Lower lobe of right lung (tissue), 2 donors: Measurements from ENCODE around the gene NFKBIZ. TPM values are rescaled to one million over a fixed set of nuclear protein-coding genes. Genes with fewer than 3 reads are reported as not detected.

Source experiments
- ATAC-seq, 2 donors: fragments of 200-7000 bp; cut with Tn5 transposase; one replicate each; pipeline ENCODE4 v1.9.1; 2020 to 2022; ENCODE audit warnings: mild to moderate bottlenecking in 2 of 2, moderate library complexity in 2 of 2
- DNase-seq: peaks from one replicate; pipeline ENCODE4 v3.0.0-alpha.2; 2020
- H3K27ac ChIP-seq: fragments of 200-600 bp; one replicate; pipeline ENCODE4 v1.8.0; 2022
- H3K27me3 ChIP-seq: fragments of 200-600 bp; one replicate; pipeline ENCODE4 v1.8.0; 2022; ENCODE audit warnings: low read depth
- H3K36me3 ChIP-seq: fragments of 200-600 bp; one replicate; pipeline ENCODE4 v1.8.0; 2022; ENCODE audit warnings: mild to moderate bottlenecking
- H3K4me1 ChIP-seq: fragments of 200-600 bp; one replicate; pipeline ENCODE4 v1.8.0; 2022
- H3K4me3 ChIP-seq: fragments of 200-600 bp; one replicate; pipeline ENCODE4 v1.8.0; 2022; ENCODE audit warnings: mild to moderate bottlenecking
- H3K9me3 ChIP-seq: fragments of 200-600 bp; one replicate; pipeline ENCODE4 v1.8.0; 2022
- intact Hi-C: fragments of 100-400 bp; cut with DNase I; formaldehyde crosslinking; loops from one replicate; pipeline ENCODE4 v1.11.0; 2022
- long read RNA-seq: library from polyadenylated mRNA; unstranded; transcript quantifications from one replicate; pipeline ENCODE4 v2.0.0, GENCODE V29; 2021
- total RNA-seq: library from RNA; stranded (reverse); fragmentation: NEBNext Ultra II Directional; extraction: Animal tissue kit (Norgen Biotek cat#: 25700); gene quantifications from one replicate; pipeline ENCODE4 v1.2.1, GENCODE V29; 2021
- TF ChIP-seq, protein P1 (sequence below): fragments of 200-600 bp; IDR thresholded peaks from one replicate; pipeline ENCODE4 v1.8.0; 2022; ENCODE audit warnings: antibody characterized with exemption, mild to moderate bottlenecking
- donor health status: DM: no; HTN: yes; CAD: no; lungs with severe emphysema.

NFKBIZ gene, protein sequence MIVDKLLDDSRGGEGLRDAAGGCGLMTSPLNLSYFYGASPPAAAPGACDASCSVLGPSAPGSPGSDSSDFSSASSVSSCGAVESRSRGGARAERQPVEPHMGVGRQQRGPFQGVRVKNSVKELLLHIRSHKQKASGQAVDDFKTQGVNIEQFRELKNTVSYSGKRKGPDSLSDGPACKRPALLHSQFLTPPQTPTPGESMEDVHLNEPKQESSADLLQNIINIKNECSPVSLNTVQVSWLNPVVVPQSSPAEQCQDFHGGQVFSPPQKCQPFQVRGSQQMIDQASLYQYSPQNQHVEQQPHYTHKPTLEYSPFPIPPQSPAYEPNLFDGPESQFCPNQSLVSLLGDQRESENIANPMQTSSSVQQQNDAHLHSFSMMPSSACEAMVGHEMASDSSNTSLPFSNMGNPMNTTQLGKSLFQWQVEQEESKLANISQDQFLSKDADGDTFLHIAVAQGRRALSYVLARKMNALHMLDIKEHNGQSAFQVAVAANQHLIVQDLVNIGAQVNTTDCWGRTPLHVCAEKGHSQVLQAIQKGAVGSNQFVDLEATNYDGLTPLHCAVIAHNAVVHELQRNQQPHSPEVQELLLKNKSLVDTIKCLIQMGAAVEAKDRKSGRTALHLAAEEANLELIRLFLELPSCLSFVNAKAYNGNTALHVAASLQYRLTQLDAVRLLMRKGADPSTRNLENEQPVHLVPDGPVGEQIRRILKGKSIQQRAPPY
- 76.2 TPM for total RNA-seq
- long read RNA-seq, transcript NFKBIZ-202 (12 exons, 3,923 nt), result major isoform, 24 of 45 reads
- long read RNA-seq, partial matches to known transcripts, result 11 of 45 reads
- long read RNA-seq, other reads (novel, unspliced or antisense), result 10 of 45 reads

DNA sequence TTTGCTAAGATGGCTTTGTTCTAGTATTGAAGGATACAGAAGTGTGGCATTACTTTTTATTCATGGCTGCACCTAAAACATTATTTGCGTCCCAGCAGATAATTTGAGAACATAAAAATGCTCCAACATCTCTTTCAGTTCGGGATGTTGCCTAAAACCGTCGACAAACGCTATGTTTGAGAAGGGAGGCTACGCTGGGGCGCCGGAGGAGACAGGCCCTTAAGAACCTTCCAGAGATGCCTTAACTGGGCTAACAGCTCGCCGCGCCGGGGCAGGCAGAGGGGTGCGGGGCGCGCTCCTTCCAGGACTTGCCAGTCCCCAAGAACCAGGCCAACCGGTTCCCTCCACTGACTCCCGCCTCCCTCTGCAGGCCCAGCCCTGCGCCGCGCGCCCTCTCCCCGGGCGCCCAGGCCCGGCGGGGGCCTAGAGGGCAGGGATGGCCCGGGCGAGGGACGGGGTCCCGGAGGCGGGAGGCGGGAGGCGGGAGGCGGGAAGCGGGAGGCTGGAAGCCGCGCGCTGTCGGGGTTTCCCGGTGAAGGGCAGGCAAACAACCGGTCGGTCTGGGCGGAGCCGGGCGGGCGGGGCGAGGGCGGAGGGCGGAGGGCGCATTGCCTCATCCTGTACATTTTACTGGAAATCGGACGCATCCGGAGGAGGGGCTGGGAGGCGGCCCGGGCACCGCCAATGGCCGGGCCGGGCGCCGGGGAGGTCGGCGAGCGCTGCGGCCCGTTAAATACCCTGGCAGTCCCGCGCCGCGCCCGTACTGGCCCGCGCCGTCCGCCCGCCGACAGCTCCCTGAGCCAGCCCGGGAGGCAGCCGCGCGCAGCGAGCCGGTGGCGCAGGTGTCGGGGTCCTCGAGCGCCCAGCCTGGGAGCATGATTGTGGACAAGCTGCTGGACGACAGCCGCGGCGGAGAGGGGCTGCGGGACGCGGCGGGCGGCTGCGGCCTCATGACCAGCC, at the start of gene NFKBIZ:
Gene NFKBIZ (plus strand): TSS at position 761 of the 960 bp plus-strand sequence. CDS start 115 bp downstream, at position 876.
- Histone ChIP-seq H3K36me3 (peaks cover 25% of the 10 kb centered on the region), H3K27ac (peak within 1 kb of the TSS; percentile 100), H3K9me3 (no peaks in the 10 kb centered on the region), H3K4me3 (peak within 1 kb of the TSS; percentile 89), H3K4me1 (peaks cover 46% of the 10 kb centered on the region), H3K27me3 (no peaks in the 10 kb centered on the region)
- ATAC-seq, result peak; percentile 91 to 96
- TF ChIP-seq, protein P1, sequence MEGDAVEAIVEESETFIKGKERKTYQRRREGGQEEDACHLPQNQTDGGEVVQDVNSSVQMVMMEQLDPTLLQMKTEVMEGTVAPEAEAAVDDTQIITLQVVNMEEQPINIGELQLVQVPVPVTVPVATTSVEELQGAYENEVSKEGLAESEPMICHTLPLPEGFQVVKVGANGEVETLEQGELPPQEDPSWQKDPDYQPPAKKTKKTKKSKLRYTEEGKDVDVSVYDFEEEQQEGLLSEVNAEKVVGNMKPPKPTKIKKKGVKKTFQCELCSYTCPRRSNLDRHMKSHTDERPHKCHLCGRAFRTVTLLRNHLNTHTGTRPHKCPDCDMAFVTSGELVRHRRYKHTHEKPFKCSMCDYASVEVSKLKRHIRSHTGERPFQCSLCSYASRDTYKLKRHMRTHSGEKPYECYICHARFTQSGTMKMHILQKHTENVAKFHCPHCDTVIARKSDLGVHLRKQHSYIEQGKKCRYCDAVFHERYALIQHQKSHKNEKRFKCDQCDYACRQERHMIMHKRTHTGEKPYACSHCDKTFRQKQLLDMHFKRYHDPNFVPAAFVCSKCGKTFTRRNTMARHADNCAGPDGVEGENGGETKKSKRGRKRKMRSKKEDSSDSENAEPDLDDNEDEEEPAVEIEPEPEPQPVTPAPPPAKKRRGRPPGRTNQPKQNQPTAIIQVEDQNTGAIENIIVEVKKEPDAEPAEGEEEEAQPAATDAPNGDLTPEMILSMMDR, result no peak
- peak; percentile 97 for DNase-seq
- intact Hi-C loops, result no loop called here

DNA sequence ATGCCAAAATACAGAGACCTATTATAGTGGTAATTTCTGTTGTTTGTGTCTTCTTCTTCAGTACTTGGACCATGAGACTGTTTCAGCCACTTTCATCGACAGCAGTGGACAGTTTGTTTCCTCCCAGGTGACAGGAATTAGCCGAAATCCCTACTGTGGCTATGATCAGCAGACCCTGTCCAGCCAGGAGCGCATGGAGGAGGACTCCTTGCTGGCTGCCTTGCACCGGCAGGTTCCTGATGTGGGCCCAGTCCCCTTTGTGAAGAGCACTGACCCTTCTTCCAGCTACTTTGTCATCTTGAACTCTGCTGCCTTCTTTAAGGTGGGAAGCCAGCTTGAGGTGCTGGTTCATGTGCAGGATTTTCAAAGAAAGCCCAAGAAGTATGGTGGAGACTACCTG, 48.1 kb upstream of the NFKBIZ start:
- peaks cover 20% of the 10 kb centered on the region for H3K36me3 ChIP-seq
- TF ChIP-seq, protein P1, result no peak
- intact Hi-C loops, result no loop called here
- H3K4me1 ChIP-seq, result no peaks in the 10 kb centered on the region
- no peak overlapping the region for H3K4me3 ChIP-seq
- no peak overlapping the region for H3K27ac ChIP-seq
- H3K27me3 ChIP-seq, result no peaks in the 10 kb centered on the region
- no peak for DNase-seq
- ATAC-seq, result no peak
- no peaks in the 10 kb centered on the region for H3K9me3 ChIP-seq

DNA sequence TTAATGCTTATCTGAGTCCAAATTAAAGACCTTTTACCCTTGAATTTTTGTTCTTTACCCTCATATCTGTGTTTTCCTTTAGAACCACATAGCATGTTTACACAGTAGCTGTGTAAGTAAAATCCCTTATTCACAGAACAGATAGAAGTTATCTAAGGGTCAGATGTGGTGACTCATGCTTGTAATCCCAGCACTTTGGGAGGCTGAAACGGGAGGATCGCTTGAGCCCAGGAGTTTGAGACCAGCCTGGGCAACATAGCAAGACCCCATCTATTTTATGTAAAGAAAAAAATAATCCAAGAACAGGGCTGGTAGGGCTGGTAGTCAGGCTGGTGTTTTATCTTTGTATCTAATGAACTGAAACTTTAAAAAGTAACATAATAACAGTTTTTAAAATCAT, 47.1 kb upstream of the NFKBIZ start:
- Histone ChIP-seq H3K36me3 (peaks cover 19% of the 10 kb centered on the region), H3K4me3 (no peak overlapping the region), H3K27ac (no peak overlapping the region), H3K4me1 (no peaks in the 10 kb centered on the region), H3K27me3 (no peaks in the 10 kb centered on the region), H3K9me3 (no peaks in the 10 kb centered on the region)
- no peak for DNase-seq
- ATAC-seq, result no peak
- intact Hi-C loops, result no loop called here
- TF ChIP-seq, protein P1, result no peak

- H3K27ac ChIP-seq, result no peak overlapping the region
- no peaks in the 10 kb centered on the region for H3K4me1 ChIP-seq
- intact Hi-C loops, result no loop called here
- DNase-seq (no peak), ATAC-seq (peak; percentile 96 to 97)
- no peaks in the 10 kb centered on the region for H3K9me3 ChIP-seq
- H3K4me3 ChIP-seq, result no peak overlapping the region
- TF ChIP-seq, protein P1, result peak; percentile 83
- H3K36me3 ChIP-seq, result peaks cover 19% of the 10 kb centered on the region
- H3K27me3 ChIP-seq, result no peaks in the 10 kb centered on the region
Observed at GRCh38 chr3:101803173-101803782, 46.0 kb upstream of the NFKBIZ start.
